ENCODE results near the gene IFNL4. TPM values are rescaled to one million over a fixed set of nuclear protein-coding genes. Genes with fewer than 3 reads are reported as not detected.
A peak's percentile ranks its signal among the peaks of the same experiment; 100 is the strongest.
"Not testable (repeated sequence)": the region's sequence is repeated elsewhere in the genome, so short reads cannot be mapped to it uniquely, and the experiment has no call there.

IFNL4 gene
- total RNA-seq, 2 donors from 2014 or later = not detected

- peaks cover 0 to 12% of the 10 kb centered on the region in 2 donors for H3K4me1 ChIP-seq
- peaks cover 4 to 14% of the 10 kb centered on the region in 2 donors for H3K27me3 ChIP-seq
- no peak overlapping the region for H3K27ac ChIP-seq
- no peaks in the 10 kb centered on the region for H3K36me3 ChIP-seq
- TF ChIP-seq, protein P1, sequence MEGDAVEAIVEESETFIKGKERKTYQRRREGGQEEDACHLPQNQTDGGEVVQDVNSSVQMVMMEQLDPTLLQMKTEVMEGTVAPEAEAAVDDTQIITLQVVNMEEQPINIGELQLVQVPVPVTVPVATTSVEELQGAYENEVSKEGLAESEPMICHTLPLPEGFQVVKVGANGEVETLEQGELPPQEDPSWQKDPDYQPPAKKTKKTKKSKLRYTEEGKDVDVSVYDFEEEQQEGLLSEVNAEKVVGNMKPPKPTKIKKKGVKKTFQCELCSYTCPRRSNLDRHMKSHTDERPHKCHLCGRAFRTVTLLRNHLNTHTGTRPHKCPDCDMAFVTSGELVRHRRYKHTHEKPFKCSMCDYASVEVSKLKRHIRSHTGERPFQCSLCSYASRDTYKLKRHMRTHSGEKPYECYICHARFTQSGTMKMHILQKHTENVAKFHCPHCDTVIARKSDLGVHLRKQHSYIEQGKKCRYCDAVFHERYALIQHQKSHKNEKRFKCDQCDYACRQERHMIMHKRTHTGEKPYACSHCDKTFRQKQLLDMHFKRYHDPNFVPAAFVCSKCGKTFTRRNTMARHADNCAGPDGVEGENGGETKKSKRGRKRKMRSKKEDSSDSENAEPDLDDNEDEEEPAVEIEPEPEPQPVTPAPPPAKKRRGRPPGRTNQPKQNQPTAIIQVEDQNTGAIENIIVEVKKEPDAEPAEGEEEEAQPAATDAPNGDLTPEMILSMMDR (IDR thresholded peaks at IDR 0.05) = no peak
- DNase-seq (ENCODE audit: low spot score) = no peak
- peak overlapping the region in 1 of 2 donors; percentile 27 for H3K4me3 ChIP-seq
- no peaks in the 10 kb centered on the region for H3K9me3 ChIP-seq
These were observed 1.5 kb downstream of the IFNL4 start for GRCh38 chr19:39246951-39247669.

DNA sequence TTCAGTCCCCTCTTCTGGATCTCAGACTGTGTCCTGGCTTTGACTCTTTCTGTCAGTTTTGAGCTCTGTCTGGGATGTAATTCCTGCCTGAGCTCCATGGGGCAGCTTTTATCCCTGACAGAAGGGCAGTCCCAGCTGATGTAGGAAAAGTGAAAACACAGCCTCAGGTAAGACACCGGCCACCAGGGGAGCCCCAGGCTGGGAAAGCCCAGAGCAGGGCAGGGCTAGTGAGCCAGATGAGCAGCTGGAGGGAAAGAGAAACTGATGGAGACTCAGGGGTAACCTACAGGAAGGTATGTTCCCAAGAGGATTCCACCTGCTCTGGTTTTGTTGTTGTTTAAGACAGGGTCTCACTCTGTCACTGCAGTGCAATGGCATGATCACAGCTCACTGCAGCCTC, 3.5 kb downstream of the IFNL4 start:
- Histone ChIP-seq H3K27me3 (peaks cover 4 to 14% of the 10 kb centered on the region in 2 donors), H3K4me1 (peaks cover 0 to 12% of the 10 kb centered on the region in 2 donors)
- H3K9me3 ChIP-seq; H3K4me3 ChIP-seq; DNase-seq (ENCODE audit: low spot score); H3K27ac ChIP-seq; H3K36me3 ChIP-seq: not testable (repeated sequence)

- not testable (repeated sequence) for H3K36me3 ChIP-seq; DNase-seq (ENCODE audit: low spot score); H3K9me3 ChIP-seq; H3K27ac ChIP-seq; H3K4me3 ChIP-seq
- Histone ChIP-seq H3K27me3 (peaks cover 4 to 14% of the 10 kb centered on the region in 2 donors), H3K4me1 (peaks cover 0 to 12% of the 10 kb centered on the region in 2 donors)
These were observed 4.1 kb downstream of the IFNL4 start, which contains the start of gene IFNL3 for GRCh38 chr19:39244410-39245100. Gene IFNL3 (minus strand): TSS chr19:39245006. CDS start chr19:39244967, 39 bp downstream.

DNA sequence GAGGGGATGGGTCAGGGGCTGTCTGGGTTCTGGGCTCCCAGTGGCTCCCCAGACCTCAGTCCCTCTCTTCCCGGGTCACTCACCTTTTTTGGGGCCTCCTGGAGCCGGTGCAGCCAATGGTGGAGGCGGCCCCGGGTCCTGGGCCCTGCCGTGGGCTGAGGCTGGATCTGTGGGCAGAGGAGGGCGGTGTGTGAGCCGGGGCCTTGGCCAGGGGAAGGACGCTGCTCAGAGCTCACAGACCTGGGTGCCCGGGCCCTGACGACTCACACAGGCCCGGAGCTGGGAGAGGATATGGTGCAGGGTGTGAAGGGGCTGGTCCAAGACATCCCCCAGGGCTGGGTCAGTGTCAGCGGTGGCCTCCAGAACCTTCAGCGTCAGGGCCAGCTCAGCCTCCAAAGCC, 4.9 kb downstream of the IFNL4 start:
- not testable (repeated sequence) for H3K27ac ChIP-seq; H3K9me3 ChIP-seq; DNase-seq (ENCODE audit: low spot score); H3K4me3 ChIP-seq; H3K36me3 ChIP-seq
- Histone ChIP-seq H3K27me3 (peaks cover 4 to 14% of the 10 kb centered on the region in 2 donors), H3K4me1 (peaks cover 0 to 12% of the 10 kb centered on the region in 2 donors)

- no peaks in the 10 kb centered on the region for H3K27me3 ChIP-seq
- no peak for DNase-seq (ENCODE audit: low spot score)
- no peak overlapping the region for H3K27ac ChIP-seq
- H3K9me3 ChIP-seq = no peaks in the 10 kb centered on the region
- no peaks in the 10 kb centered on the region for H3K36me3 ChIP-seq
- TF ChIP-seq, protein P1 (IDR thresholded peaks at IDR 0.05) = no peak
- no peaks in the 10 kb centered on the region for H3K4me1 ChIP-seq
- no peak overlapping the region for H3K4me3 ChIP-seq
These were observed 8.2 kb downstream of the IFNL4 start for GRCh38 chr19:39240421-39240820.

DNA sequence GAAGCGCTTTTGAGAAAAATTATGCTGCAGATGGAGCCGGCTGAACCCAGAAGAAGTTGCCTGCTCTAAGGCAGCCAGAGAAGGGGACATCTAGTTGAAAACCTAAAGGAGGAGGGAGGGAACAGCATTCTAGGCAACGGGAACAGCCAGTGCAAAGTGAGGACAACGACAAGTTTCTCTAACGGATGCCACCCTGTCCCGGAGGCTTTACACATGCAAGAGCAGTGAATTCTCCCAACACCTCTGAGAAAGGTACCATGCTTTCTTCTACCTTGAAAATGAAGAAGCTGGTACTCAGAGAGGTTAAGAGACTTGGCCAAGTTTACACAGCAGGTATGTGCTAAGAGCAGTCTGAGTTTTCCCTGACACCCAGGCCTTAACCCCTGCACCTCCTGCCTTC, 9.7 kb downstream of the IFNL4 start:
- Histone ChIP-seq H3K4me3 (no peak overlapping the region), H3K9me3 (no peaks in the 10 kb centered on the region), H3K27me3 (no peaks in the 10 kb centered on the region), H3K4me1 (no peaks in the 10 kb centered on the region), H3K27ac (no peak overlapping the region), H3K36me3 (no peaks in the 10 kb centered on the region)
- no peak for DNase-seq (ENCODE audit: low spot score)
- TF ChIP-seq, protein P1 (IDR thresholded peaks at IDR 0.05) = no peak

- no peaks in the 10 kb centered on the region for H3K36me3 ChIP-seq
- no peak overlapping the region for H3K27ac ChIP-seq
- DNase-seq (ENCODE audit: low spot score) = no peak
- no peak overlapping the region for H3K4me3 ChIP-seq
- H3K9me3 ChIP-seq = no peaks in the 10 kb centered on the region
- H3K4me1 ChIP-seq = no peaks in the 10 kb centered on the region
- no peaks in the 10 kb centered on the region for H3K27me3 ChIP-seq
- TF ChIP-seq, protein P1 (IDR thresholded peaks at IDR 0.05) = no peak
These were observed 10.4 kb downstream of the IFNL4 start for GRCh38 chr19:39238209-39238608.
